ENCODE results near the gene CEP350. TPM values are rescaled to one million over a fixed set of nuclear protein-coding genes. Genes with fewer than 3 reads are reported as not detected.

The CEP350 gene
- total RNA-seq, 2 donors from 2014 or later, result 32.2 to 42.2 TPM

- Mint-ChIP-seq H3K27me3 (ENCODE audit: insufficient read depth) (no peaks in the 10 kb centered on the region), H3K9me3 (no peaks in the 10 kb centered on the region), H3K27ac (no peak overlapping the region), H3K4me1 (peaks cover 10% of the 10 kb centered on the region), H3K36me3 (ENCODE audit: low read depth) (no peaks in the 10 kb centered on the region), H3K4me3 (no peak overlapping the region)
- H3K4me3 ChIP-seq (ENCODE audit: low read length), result no peak overlapping the region
- no peaks in the 10 kb centered on the region for H3K27me3 ChIP-seq (ENCODE audit: control insufficient read depth, insufficient read depth, low read length, poor library complexity, severe bottlenecking)
- no peak overlapping the region for H3K9ac ChIP-seq (ENCODE audit: extremely low read depth, low read length, poor library complexity, severe bottlenecking)
- no peaks in the 10 kb centered on the region for H3K4me1 ChIP-seq (ENCODE audit: control insufficient read depth, insufficient read depth, low read length)
- no peak for DNase-seq
- TF ChIP-seq CTCF (conservative IDR thresholded peaks at IDR 0.05), result no peak
- H3K36me3 ChIP-seq (ENCODE audit: control insufficient read depth, insufficient read depth, low read length), result no peaks in the 10 kb centered on the region
- H3K9me3 ChIP-seq (ENCODE audit: control insufficient read depth, low read length), result no peaks in the 10 kb centered on the region
- no peak overlapping the region for H3K27ac ChIP-seq (ENCODE audit: low read depth, low read length)
- WGBS, 2 experiments (ENCODE audit: insufficient coverage in 1 of 2, insufficient read length in 1 of 2), result 92 to 94% methylated on average over 6 to 10 of the region's 10 CpGs
Measured at GRCh38 chr1:179951383-179952144, 3.0 kb upstream of the CEP350 start.

GRCh38 chr1:179952186-179952585, 2.4 kb upstream of the CEP350 start:
- H3K27me3 ChIP-seq (ENCODE audit: control insufficient read depth, insufficient read depth, low read length, poor library complexity, severe bottlenecking), result no peaks in the 10 kb centered on the region
- no peak overlapping the region for H3K9ac ChIP-seq (ENCODE audit: extremely low read depth, low read length, poor library complexity, severe bottlenecking)
- WGBS, 2 experiments (ENCODE audit: insufficient coverage in 1 of 2, insufficient read length in 1 of 2), result 93% methylated on average over 4 of the region's 4 CpGs
- DNase-seq, result no peak
- Mint-ChIP-seq H3K27me3 (ENCODE audit: insufficient read depth) (no peaks in the 10 kb centered on the region), H3K27ac (no peak overlapping the region), H3K36me3 (ENCODE audit: low read depth) (no peaks in the 10 kb centered on the region), H3K4me1 (peaks cover 13% of the 10 kb centered on the region), H3K9me3 (no peaks in the 10 kb centered on the region), H3K4me3 (no peak overlapping the region)
- H3K36me3 ChIP-seq (ENCODE audit: control insufficient read depth, insufficient read depth, low read length), result no peaks in the 10 kb centered on the region
- no peak for TF ChIP-seq CTCF (conservative IDR thresholded peaks at IDR 0.05)
- H3K4me3 ChIP-seq (ENCODE audit: low read length), result no peak overlapping the region
- H3K27ac ChIP-seq (ENCODE audit: low read depth, low read length), result no peak overlapping the region
- no peaks in the 10 kb centered on the region for H3K4me1 ChIP-seq (ENCODE audit: control insufficient read depth, insufficient read depth, low read length)
- no peaks in the 10 kb centered on the region for H3K9me3 ChIP-seq (ENCODE audit: control insufficient read depth, low read length)

GRCh38 chr1:179953974-179954492, 577 bp upstream of the CEP350 start:
- no peaks in the 10 kb centered on the region for H3K4me1 ChIP-seq (ENCODE audit: control insufficient read depth, insufficient read depth, low read length)
- H3K9me3 ChIP-seq (ENCODE audit: control insufficient read depth, low read length), result no peaks in the 10 kb centered on the region
- no peaks in the 10 kb centered on the region for H3K27me3 ChIP-seq (ENCODE audit: control insufficient read depth, insufficient read depth, low read length, poor library complexity, severe bottlenecking)
- Mint-ChIP-seq H3K36me3 (ENCODE audit: low read depth) (no peaks in the 10 kb centered on the region), H3K4me3 (peak overlapping the region; percentile 81), H3K4me1 (peaks cover 15% of the 10 kb centered on the region), H3K27me3 (ENCODE audit: insufficient read depth) (no peaks in the 10 kb centered on the region), H3K9me3 (no peaks in the 10 kb centered on the region), H3K27ac (peak overlapping the region; percentile 73)
- H3K27ac ChIP-seq (ENCODE audit: low read depth, low read length), result peak overlapping the region; percentile 54
- no peaks in the 10 kb centered on the region for H3K36me3 ChIP-seq (ENCODE audit: control insufficient read depth, insufficient read depth, low read length)
- TF ChIP-seq CTCF (conservative IDR thresholded peaks at IDR 0.05), result peak; percentile 55
- DNase-seq, result no peak
- peak overlapping the region; percentile 98 for H3K4me3 ChIP-seq (ENCODE audit: low read length)
- 14 to 15% methylated on average over 19 of the region's 19 CpGs for WGBS, 2 experiments (ENCODE audit: insufficient coverage in 1 of 2, insufficient read length in 1 of 2)
- peak overlapping the region; percentile 56 for H3K9ac ChIP-seq (ENCODE audit: extremely low read depth, low read length, poor library complexity, severe bottlenecking)
